GM19372 (cell line): Measurements from ENCODE around the gene RIMS4.

Experiments
- ATAC-seq: cut with Tn5 transposase; IDR thresholded peaks from one replicate; pipeline ENCODE4 v1.9.1; 2021; ENCODE audit warnings: mild to moderate bottlenecking, low read depth, moderate library complexity; ENCODE audit not compliant: unreplicated experiment

Gene RIMS4

GRCh38 chr20:44745122-44745597 lies 65.2 kb downstream of the RIMS4 start:
- ATAC-seq: no peak

DNA sequence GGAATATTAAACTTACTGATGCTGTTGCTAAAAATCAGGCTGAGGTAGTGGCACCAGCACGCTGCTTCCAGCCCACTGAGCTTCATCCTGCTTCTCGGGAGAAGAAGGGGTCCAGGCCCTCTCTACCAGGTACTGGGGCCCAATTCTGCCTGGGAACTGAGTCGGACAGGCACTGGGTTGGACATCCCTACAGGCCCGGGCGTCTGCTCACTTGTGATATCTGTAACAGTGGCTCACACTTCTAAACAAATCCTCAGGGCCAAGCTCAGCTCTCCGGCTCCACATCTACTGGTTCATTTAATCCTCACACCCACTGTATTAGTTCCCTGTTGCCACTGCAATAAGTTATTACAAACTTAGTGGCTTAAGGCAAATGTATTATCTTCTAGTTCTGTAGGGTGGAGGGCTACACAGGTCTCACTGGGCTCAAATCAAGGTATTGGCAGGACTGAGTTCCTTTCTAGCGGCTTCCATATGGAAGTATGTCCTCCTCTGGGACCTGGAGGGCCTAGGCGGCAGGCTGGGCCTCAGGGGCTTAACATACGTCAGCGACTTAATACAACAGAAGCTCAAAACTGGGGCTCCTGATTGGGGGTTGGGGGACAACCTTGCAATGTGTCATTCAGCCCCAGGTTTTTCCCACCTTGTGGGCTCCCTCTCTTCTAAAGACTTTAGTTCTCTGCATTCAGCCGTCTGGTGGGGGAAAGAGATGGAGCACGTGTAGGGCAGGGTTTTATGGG lies 66.3 kb downstream of the RIMS4 start:
- ATAC-seq: no peak

GRCh38 chr20:44743080-44743701 lies 67.2 kb downstream of the RIMS4 start:
- ATAC-seq: no peak

DNA sequence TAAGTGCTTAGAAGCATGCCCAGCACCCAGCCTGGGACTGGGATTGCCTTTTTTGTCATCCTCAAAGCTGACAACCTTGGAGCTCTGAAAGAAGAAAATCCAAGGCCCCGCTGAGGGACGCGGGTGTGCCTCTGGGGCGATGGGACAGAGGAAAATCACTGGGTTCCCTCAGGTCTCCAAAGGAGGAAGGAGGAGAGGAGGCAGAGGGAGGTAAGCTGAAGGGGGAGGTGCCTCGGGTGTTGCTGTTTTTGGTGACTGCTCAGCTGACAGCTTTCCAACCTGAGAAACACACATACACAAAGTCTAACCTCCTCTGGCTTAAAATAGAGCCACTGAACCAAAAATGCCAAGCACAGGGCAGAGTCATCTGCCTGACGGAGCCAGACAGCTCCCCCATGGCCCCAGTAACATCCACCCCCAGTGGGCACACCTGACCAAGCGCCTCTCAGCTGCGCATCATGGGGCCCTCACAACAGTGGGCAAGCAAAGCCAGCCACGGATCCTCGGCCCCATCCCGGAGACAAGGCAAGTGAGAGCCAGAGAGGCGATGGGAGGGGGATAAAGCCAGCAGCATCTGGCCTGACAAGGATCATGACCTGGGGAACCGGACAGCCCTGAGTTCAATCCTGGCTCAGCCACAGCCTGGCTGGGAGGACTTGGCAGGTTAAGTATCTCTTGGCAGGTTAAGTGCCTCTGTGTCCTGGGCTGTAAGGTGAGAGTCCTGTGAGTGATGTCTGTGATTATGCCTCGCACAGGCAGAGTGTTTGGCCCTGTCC lies 67.9 kb downstream of the RIMS4 start:
- no peak for ATAC-seq

GRCh38 chr20:44739942-44740341 lies 70.4 kb downstream of the RIMS4 start:
- ATAC-seq: no peak

GRCh38 chr20:44738813-44739477 lies 71.4 kb downstream of the RIMS4 start:
- no peak for ATAC-seq

GRCh38 chr20:44737116-44737515 lies 73.2 kb downstream of the RIMS4 start:
- ATAC-seq: no peak

DNA sequence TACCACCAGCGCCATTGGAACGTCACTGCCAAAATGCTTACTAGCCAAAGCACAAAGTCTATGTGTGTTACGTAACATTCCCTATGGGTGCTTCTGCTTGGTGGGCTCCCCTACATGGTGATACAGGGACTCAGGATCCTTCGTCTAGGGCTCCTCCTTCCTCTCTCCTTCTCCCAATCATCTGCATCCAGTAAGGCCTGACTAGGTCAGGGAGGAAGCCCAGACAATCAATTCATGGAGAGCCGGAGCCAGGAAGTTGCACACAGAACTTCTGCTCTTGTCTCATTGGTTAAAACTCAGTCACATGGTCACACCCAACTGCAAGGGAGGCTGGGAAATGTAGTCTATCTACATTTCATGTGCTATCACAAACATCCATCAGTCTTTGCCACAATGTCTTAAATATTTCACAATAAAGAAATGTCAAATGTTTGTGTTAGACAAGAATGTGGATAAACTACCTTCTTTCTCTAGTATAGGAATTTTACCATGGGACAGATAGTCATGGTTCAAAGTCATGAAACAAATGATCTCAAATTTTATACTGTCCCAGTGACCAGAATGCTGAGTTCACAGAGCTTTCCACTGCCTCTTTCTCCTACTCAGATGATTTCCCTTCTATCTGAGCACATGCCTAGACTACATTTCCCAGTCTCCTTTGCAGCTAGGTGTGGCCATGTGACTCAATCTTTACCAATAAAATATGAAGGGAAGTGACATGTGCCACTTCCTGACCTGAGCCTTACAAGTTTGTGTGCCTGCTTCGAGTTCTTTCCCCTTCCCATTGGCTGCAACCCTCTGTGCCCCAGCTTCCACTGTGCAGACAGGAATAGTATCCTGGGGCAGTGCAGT lies 74.0 kb downstream of the RIMS4 start:
- no peak for ATAC-seq

- no peak for ATAC-seq
Observed at GRCh38 chr20:44735816-44736169, 74.6 kb downstream of the RIMS4 start.

DNA sequence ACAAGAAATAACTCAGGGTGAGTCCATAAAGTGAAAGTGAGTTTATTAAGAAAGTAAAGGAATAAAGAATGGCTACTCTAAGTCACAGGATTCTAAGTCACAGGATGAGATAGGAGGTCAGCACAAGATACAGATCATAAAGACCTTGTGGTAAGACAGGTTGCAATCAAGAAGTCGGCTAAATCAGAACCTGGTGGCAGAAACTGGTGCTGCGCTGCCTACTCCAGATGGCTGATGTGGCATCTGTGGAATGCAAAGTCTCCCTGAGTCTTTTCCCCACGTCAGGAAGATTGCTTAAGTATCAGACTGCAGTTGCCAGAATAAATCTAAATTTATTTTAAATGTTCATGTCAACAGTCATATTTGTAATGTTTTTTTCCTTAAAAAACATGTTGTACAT lies 75.4 kb downstream of the RIMS4 start:
- ATAC-seq: no peak

DNA sequence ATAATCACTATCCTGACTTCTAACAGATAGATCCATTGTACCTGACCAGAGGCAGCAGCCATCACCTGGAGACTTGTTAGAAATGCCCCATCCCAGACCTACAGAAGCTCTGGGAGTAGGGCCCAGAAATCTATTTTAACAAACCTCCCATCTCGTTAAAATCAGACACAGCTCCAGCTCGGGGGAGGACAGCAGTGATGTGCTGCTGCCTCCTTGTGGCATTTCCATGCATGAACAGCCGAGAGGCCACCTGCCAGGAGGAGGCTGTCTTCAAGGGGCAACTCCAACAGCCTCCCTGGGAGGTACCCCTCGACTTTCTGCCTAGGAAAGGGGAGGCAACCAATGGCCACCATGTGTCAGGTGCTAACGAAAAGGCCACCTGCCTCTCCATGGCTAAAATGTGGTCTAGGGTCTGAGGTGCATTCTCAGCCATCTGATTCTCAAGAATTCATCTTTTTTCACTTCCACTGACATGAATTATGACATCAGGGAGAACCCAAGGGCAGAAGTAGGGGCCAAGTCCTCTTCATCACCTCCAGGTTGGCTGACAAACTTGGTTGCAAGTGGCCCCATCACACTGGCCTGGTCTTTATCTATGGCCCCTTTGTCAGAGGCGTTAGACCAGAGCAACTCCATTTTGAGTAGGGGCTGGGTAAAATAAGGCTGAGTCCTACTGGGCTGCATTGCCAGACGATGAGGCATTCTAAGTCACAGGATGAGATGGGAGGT lies 76.8 kb downstream of the RIMS4 start:
- no peak for ATAC-seq

- no peak for ATAC-seq
Observed at GRCh38 chr20:44732327-44732726, 78.0 kb downstream of the RIMS4 start.

DNA sequence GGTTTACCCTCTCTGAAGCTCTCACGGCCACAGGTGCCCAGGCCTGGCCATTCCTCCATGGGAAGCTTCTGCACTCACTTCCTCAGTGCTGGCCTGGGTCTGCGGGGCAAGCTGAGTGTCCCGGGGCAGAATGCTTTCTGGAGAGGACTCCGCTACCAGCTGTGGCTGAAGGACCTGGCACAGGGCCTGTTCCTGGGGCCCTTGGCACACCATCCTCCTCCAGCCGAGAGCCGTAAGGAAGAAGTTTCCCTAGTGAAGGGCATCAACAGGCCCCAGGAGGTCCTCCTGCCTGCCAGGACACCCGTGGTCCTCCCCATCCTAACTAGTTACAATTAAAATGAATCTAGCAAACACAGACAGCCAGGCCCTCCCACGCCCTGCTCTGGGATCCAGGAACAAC lies 78.7 kb downstream of the RIMS4 start:
- no peak for ATAC-seq

DNA sequence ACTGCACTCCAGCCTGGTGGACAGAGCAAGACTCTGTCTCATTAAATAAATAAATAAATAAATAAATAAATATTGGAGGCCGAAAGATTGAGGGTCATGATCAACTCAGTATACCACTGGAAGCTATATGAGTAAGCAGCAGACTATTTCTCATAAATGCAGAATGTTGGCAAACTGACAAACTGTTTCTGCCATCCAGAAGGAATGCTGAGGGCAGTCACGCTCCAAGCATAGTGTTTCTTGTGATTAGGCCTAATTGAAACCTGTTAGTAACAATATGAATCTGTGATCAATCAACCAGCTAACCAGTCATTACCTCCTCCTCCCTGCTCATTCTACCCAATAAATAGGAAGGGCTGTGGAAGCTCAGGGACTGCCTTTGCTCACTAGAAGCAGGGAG lies 79.9 kb downstream of the RIMS4 start:
- ATAC-seq: no peak

GRCh38 chr20:44728801-44729443 lies 81.4 kb downstream of the RIMS4 start:
- no peak for ATAC-seq

GRCh38 chr20:44727651-44728050 lies 82.7 kb downstream of the RIMS4 start:
- no peak for ATAC-seq

GRCh38 chr20:44727039-44727438 lies 83.3 kb downstream of the RIMS4 start:
- no peak for ATAC-seq

GRCh38 chr20:44725837-44726236 lies 84.5 kb downstream of the RIMS4 start:
- ATAC-seq: no peak
